Esophagus (tissue), 2 donors: ENCODE data around the gene SEMA3C. TPM values are rescaled to one million over a fixed set of nuclear protein-coding genes. Genes with fewer than 3 reads are reported as not detected.
A peak's percentile ranks its signal among the peaks of the same experiment; 100 is the strongest.

Experiments used
- H3K27ac ChIP-seq, 2 donors: one replicate each; pipeline ENCODE4 v1.5.1; 2013; ENCODE audit warnings: low read depth in 2 of 2, mild to moderate bottlenecking in 2 of 2, inconsistent platforms in 1 of 2, low read length in 1 of 2, moderate library complexity in 1 of 2
- H3K27me3 ChIP-seq, 2 donors: one replicate each; pipeline ENCODE4 v1.6.1; 2013; ENCODE audit warnings: low read length in 2 of 2, control low read depth in 1 of 2, mild to moderate bottlenecking in 1 of 2; ENCODE audit not compliant: insufficient read depth in 2 of 2, control insufficient read depth in 1 of 2
- H3K36me3 ChIP-seq, 2 donors: one replicate each; pipeline ENCODE4 v1.6.1; 2013; ENCODE audit warnings: low read length in 1 of 2; ENCODE audit not compliant: control insufficient read depth in 2 of 2, insufficient read depth in 2 of 2
- H3K4me1 ChIP-seq, 2 donors: one replicate each; pipeline ENCODE4 v1.6.1; 2013; ENCODE audit warnings: low read length in 1 of 2; ENCODE audit not compliant: control insufficient read depth in 2 of 2, insufficient read depth in 2 of 2
- H3K4me3 ChIP-seq, 2 donors: one replicate each; pipeline ENCODE4 v1.5.1; 2013; ENCODE audit warnings: low read length in 2 of 2, mild to moderate bottlenecking in 2 of 2, low read depth in 1 of 2, moderate library complexity in 1 of 2
- H3K9me3 ChIP-seq, 2 donors: one replicate each; pipeline ENCODE4 v1.6.1; 2013; ENCODE audit warnings: mild to moderate bottlenecking in 2 of 2, low read depth in 1 of 2, low read length in 1 of 2, moderate library complexity in 1 of 2; ENCODE audit not compliant: control insufficient read depth in 2 of 2, insufficient read depth in 1 of 2
- WGBS, 2 donors: extraction: QIAGEN DNeasy Blood & Tissue Kit; methylation state at CpG; one replicate each; pipeline ENCODE4 v1.1.7; 2013; 5-methylcytosine and 5-hydroxymethylcytosine counted together
- polyA plus RNA-seq, 2 donors: library from polyadenylated mRNA; stranded (reverse); fragments of 200-250 nt; gene quantifications; one replicate each; pipeline ENCODE4 v1.2.3, GENCODE V29; 2013
- donor health status: healthy with polysubstance abuse.
- donor health status: Bipolar disorder and iron deficiency.

SEMA3C gene
- polyA plus RNA-seq, 2 donors, result 1.8 to 3.4 TPM

- no peaks in the 10 kb centered on the region for H3K36me3 ChIP-seq
- H3K4me3 ChIP-seq, result no peak overlapping the region
- no peaks in the 10 kb centered on the region for H3K4me1 ChIP-seq
- no peak overlapping the region for H3K27ac ChIP-seq
- H3K9me3 ChIP-seq, result no peaks in the 10 kb centered on the region
- no peaks in the 10 kb centered on the region for H3K27me3 ChIP-seq
Measured at GRCh38 chr7:80946858-80947257, 28.0 kb upstream of the SEMA3C start.

DNA sequence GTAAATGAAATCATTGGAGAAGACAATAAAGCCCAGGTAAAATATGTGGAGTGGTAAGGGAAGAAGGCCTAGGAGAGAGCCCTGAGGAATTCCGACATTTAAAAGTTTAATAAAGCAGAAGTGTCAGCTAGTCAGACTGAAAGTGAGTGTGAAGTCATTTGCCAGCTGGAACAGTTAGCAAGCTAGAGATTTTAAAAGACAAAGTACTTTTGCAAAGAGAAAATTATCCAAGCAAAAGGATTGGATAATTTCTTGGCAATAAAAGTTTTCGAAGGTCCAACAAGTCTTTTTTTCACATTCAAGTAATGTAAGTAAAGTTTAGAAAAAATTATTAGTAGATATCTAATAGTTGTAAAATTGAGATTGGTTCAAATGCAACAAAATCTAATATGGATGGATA, 27.1 kb upstream of the SEMA3C start:
- no peak overlapping the region for H3K4me3 ChIP-seq
- H3K4me1 ChIP-seq, result no peaks in the 10 kb centered on the region
- H3K27me3 ChIP-seq, result no peaks in the 10 kb centered on the region
- H3K9me3 ChIP-seq, result no peaks in the 10 kb centered on the region
- whole genome bisulfite sequencing, 2 donors, result 51 to 73% methylated on average over 2 of the region's 2 CpGs
- no peaks in the 10 kb centered on the region for H3K36me3 ChIP-seq
- no peak overlapping the region for H3K27ac ChIP-seq

DNA sequence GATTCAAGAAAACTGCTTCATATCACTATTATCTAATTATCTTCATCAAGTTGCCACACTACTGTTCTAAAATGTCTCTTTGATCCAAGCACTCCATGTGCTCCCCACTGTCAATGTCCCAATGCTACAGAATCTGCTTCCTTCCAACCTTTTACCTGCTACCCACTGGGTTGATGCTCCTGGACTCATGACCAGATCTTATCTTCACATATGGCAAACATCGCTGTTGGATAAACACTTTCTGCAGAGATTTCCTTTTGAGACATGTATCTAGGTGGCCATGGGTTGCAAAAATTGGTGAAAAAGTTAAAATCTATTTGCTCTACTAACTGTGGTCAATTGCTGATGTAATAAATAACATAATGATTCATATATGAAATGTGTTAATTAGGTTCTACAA, 24.5 kb upstream of the SEMA3C start:
- Histone ChIP-seq H3K4me3 (no peak overlapping the region), H3K9me3 (no peaks in the 10 kb centered on the region), H3K36me3 (no peaks in the 10 kb centered on the region), H3K27me3 (no peaks in the 10 kb centered on the region), H3K4me1 (no peaks in the 10 kb centered on the region), H3K27ac (no peak overlapping the region)
- 91 to 93% methylated on average over 1 of the region's 1 CpG for WGBS, 2 donors

DNA sequence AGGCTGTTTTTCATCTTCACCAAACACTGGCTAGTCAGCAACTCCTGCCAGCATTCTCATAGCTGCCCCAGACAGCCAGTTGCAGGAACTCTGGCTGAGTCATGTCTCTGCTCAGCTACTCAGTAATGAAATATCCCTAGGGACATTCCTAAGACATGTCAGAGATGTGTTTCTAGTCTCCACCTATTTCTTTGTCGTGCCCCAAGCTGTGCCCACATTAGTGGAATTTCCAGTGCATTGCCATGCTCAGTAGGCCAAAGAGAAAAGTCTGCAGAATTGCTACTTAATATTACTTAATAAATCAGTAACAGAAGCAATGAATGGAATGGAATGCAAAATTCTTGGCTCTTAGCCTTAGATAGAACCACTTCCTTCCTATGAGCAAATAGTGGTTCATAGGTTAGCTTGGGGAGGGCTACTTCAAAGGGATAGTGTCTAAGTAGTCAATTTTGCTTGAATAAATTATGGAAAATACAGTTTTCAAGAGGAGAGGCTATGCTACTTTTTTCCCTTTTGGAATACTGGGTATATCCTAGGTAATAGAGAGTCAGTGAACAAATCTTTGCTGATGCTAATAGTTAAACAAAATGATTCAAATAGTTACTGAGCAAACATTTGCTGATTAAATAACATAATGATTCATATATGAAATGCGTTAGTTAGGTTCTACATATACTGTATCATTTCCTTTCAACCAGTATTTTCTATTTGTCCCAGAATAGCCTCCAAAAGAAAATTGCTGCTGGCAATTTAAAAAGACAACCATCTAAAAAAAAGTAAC, 23.6 kb upstream of the SEMA3C start:
- H3K9me3 ChIP-seq, result no peaks in the 10 kb centered on the region

GRCh38 chr7:80941208-80941758, 22.4 kb upstream of the SEMA3C start:
- no peaks in the 10 kb centered on the region for H3K9me3 ChIP-seq
- H3K4me1 ChIP-seq, result no peaks in the 10 kb centered on the region
- 48 to 55% methylated on average over 4 of the region's 4 CpGs for WGBS, 2 donors
- H3K4me3 ChIP-seq, result no peak overlapping the region
- H3K27ac ChIP-seq, result peak overlapping the region; percentile 13 to 31
- no peaks in the 10 kb centered on the region for H3K27me3 ChIP-seq
- H3K36me3 ChIP-seq, result no peaks in the 10 kb centered on the region

More for the DNA sequence above, 23.6 kb upstream of the SEMA3C start:
- Histone ChIP-seq H3K27ac (peak overlapping the region; percentile 24 to 67), H3K27me3 (no peaks in the 10 kb centered on the region), H3K36me3 (no peaks in the 10 kb centered on the region), H3K4me1 (no peaks in the 10 kb centered on the region), H3K4me3 (no peak overlapping the region)
- 23 to 29% methylated on average over 2 of the region's 2 CpGs for WGBS, 2 donors

DNA sequence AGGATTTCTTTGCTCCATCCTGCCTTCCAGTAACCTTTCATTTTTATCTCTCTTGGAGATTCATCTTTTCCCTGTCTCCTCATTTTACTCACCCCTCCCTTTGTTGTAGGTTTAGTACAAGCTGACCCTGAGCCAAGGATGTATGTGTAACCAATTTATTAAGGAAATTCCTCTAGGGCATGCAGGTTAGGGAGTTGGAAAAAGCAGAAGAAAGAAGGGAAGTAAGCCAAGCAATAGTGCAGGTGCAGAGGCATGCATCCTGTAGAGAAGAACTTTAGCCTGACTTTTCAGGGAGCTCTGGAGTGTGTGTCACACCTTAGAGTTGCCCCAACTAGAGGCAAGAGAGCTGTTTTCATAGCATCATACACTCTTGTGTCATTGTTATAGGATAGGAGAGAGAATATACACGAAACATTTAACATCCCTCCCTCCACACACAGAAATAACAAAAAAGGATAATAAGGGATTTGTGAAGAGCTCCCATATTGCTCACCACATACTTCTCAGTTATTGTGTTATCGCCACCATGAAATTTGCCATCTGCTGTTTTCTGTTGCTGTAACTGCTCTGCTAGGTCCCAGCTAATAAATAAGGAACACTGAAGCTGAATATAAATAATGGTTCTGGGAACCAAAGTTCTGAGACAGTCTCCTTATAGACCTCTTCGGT, 21.8 kb upstream of the SEMA3C start:
- Histone ChIP-seq H3K27me3 (no peaks in the 10 kb centered on the region), H3K9me3 (no peaks in the 10 kb centered on the region), H3K36me3 (no peaks in the 10 kb centered on the region), H3K4me1 (no peaks in the 10 kb centered on the region), H3K4me3 (no peak overlapping the region), H3K27ac (peak overlapping the region in 1 of 2 donors; percentile 31)
- WGBS, 2 donors, result 62 to 69% methylated on average over 3 of the region's 3 CpGs

- WGBS, 2 donors, result 80 to 81% methylated on average over 3 of the region's 3 CpGs
- Histone ChIP-seq H3K4me3 (no peak overlapping the region), H3K36me3 (no peaks in the 10 kb centered on the region), H3K27me3 (no peaks in the 10 kb centered on the region), H3K27ac (no peak overlapping the region), H3K9me3 (no peaks in the 10 kb centered on the region), H3K4me1 (no peaks in the 10 kb centered on the region)
Measured at GRCh38 chr7:80937336-80937735, 18.5 kb upstream of the SEMA3C start.

- Histone ChIP-seq H3K27ac (no peak overlapping the region), H3K4me3 (no peak overlapping the region), H3K27me3 (no peaks in the 10 kb centered on the region), H3K36me3 (no peaks in the 10 kb centered on the region), H3K4me1 (no peaks in the 10 kb centered on the region), H3K9me3 (no peaks in the 10 kb centered on the region)
- 93 to 96% methylated on average over 5 of the region's 5 CpGs for WGBS, 2 donors
Measured at GRCh38 chr7:80935991-80936780, 17.3 kb upstream of the SEMA3C start.

DNA sequence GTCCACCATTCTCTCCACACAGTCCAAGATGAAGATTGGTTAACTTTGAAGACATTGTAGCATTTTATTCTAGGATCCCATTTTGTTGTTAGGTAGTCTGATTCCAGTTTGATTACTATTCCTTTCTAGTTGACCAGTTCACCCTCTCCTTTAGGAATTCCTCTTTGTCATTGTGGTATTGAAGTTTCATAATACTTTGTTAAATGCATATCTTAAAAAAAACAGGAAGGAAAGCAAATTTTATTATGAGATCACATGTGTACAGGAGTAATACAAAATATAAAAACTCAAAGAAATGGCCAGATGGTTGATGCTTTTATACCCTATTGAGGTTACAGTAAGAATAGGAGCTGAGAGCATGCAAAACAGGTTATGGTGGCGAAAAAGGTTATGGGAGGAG, 15.5 kb upstream of the SEMA3C start:
- Histone ChIP-seq H3K4me3 (no peak overlapping the region), H3K4me1 (no peaks in the 10 kb centered on the region), H3K36me3 (no peaks in the 10 kb centered on the region), H3K27me3 (no peaks in the 10 kb centered on the region), H3K27ac (no peak overlapping the region), H3K9me3 (no peaks in the 10 kb centered on the region)
- 89 to 93% methylated on average over 1 of the region's 1 CpG for WGBS, 2 donors
